IMR-90 (cell line): Measurements from ENCODE around the gene ANO10. TPM values are rescaled to one million over a fixed set of nuclear protein-coding genes. Genes with fewer than 3 reads are reported as not detected.

Experiments used
- ATAC-seq: fragments of 200-7000 bp; cut with Tn5 transposase; 2 replicates; pipeline ENCODE4 v1.9.1; 2020; ENCODE audit warnings: low read depth, mild to moderate bottlenecking, moderate library complexity
- BruUV-seq: library from RNA; stranded (reverse); fragments of 400-500 nt; replicated peaks from 2 replicates; lab custom pipeline; 2021; lab: Mats Ljungman, UMichigan
- CTCF ChIA-PET: fragments of 300-600 bp; formaldehyde crosslinking; extraction: SDS; loops from one replicate; lab custom pipeline; 2021; ENCODE audit warnings: antibody characterized with exemption; lab: Yijun Ruan, JAX
- POLR2A ChIA-PET: fragments of 300-600 bp; sonication (Branson Sonifier 250); formaldehyde crosslinking; loops from one replicate; lab custom pipeline; 2022; ENCODE audit warnings: antibody characterized with exemption; ENCODE audit not compliant: unreplicated experiment; lab: Charles Lee
- DNase-seq: peaks from one replicate; pipeline ENCODE4 v3.0.0; 2013
- H2AFZ ChIP-seq: replicated peaks from 2 replicates; pipeline ENCODE3; 2013; ENCODE audit warnings: low read length, mild to moderate bottlenecking; ENCODE audit not compliant: poor library complexity
- H2AK5ac ChIP-seq: 2 replicates; pipeline ENCODE4 v1.6.1; 2013; ENCODE audit warnings: low read depth, low read length, inconsistent platforms
- H2AK9ac ChIP-seq: replicated peaks from 2 replicates; pipeline ENCODE3; 2013; ENCODE audit warnings: mild to moderate bottlenecking, low read depth, low read length, moderate library complexity; ENCODE audit not compliant: poor library complexity
- H2BK120ac ChIP-seq: 2 replicates; pipeline ENCODE4 v1.6.1; 2013; ENCODE audit warnings: low read depth, low read length, inconsistent platforms
- H2BK15ac ChIP-seq: 3 replicates; pipeline ENCODE4 v1.6.1; 2013; ENCODE audit warnings: low read depth, low read length, inconsistent platforms
- H2BK20ac ChIP-seq: 2 replicates; pipeline ENCODE4 v1.6.1; 2013; ENCODE audit warnings: low read depth, mild to moderate bottlenecking, inconsistent platforms, low read length, moderate library complexity
- H2BK5ac ChIP-seq: 2 replicates; pipeline ENCODE4 v1.6.1; 2013; ENCODE audit warnings: mild to moderate bottlenecking, low read depth, low read length, inconsistent platforms; ENCODE audit not compliant: poor library complexity, severe bottlenecking
- H3K14ac ChIP-seq: replicated peaks from 2 replicates; pipeline ENCODE4 v1.6.1; 2013; ENCODE audit warnings: low read depth, low read length, inconsistent platforms
- H3K18ac ChIP-seq: 2 replicates; pipeline ENCODE4 v1.6.1; 2013; ENCODE audit warnings: low read depth, low read length, control low read depth
- H3K23ac ChIP-seq: 2 replicates; pipeline ENCODE4 v1.6.1; 2013; ENCODE audit warnings: low read depth, low read length, inconsistent platforms
- H3K27ac ChIP-seq: 2 replicates; pipeline ENCODE4 v1.5.1; 2013; ENCODE audit warnings: mild to moderate bottlenecking, control low read depth, low read length; ENCODE audit not compliant: insufficient read depth
- H3K27me3 ChIP-seq: 2 replicates; pipeline ENCODE4 v1.6.1; 2013; ENCODE audit warnings: low read length; ENCODE audit not compliant: control insufficient read depth, insufficient read depth
- H3K36me3 ChIP-seq: 2 replicates; pipeline ENCODE4 v1.6.1; 2013; ENCODE audit warnings: low read length, mixed read lengths; ENCODE audit not compliant: control insufficient read depth, insufficient read depth
- H3K4ac ChIP-seq: 2 replicates; pipeline ENCODE4 v1.6.1; 2013; ENCODE audit warnings: low read depth, low read length, inconsistent platforms
- H3K4me1 ChIP-seq: 2 replicates; pipeline ENCODE4 v1.6.1; 2013; ENCODE audit warnings: low read length, mixed read lengths; ENCODE audit not compliant: control insufficient read depth, insufficient read depth
- H3K4me2 ChIP-seq: 2 replicates; pipeline ENCODE4 v1.6.1; 2013; ENCODE audit warnings: low read depth, mild to moderate bottlenecking, control low read depth, low read length, moderate library complexity
- H3K4me3 ChIP-seq: 2 replicates; pipeline ENCODE4 v1.5.1; 2013; ENCODE audit warnings: low read depth, mild to moderate bottlenecking, control low read depth, low read length, moderate library complexity; ENCODE audit not compliant: insufficient read depth
- H3K56ac ChIP-seq: 2 replicates; pipeline ENCODE4 v1.6.1; 2013; ENCODE audit warnings: low read length, inconsistent platforms; ENCODE audit not compliant: insufficient read depth; ENCODE audit errors: extremely low read depth
- H3K79me1 ChIP-seq, 2 experiments: 2 replicates each; pipeline ENCODE4 v1.6.1; 2013; ENCODE audit warnings: low read length in 2 of 2, inconsistent platforms in 1 of 2, low read depth in 1 of 2
- H3K9ac ChIP-seq: 2 replicates; pipeline ENCODE4 v1.6.1; 2013; ENCODE audit warnings: low read depth, low read length, control low read depth
- H3K9me1 ChIP-seq: 2 replicates; pipeline ENCODE4 v1.6.1; 2013; ENCODE audit warnings: low read length, inconsistent platforms; ENCODE audit not compliant: insufficient read depth
- H3K9me3 ChIP-seq: 2 replicates; pipeline ENCODE4 v1.6.1; 2013; ENCODE audit warnings: low read length; ENCODE audit not compliant: control insufficient read depth, insufficient read depth
- H4K20me1 ChIP-seq: 2 replicates; pipeline ENCODE4 v1.6.1; 2013; ENCODE audit warnings: low read length, inconsistent platforms; ENCODE audit not compliant: insufficient read depth
- H4K5ac ChIP-seq: 2 replicates; pipeline ENCODE4 v1.6.1; 2013; ENCODE audit warnings: mild to moderate bottlenecking, low read depth, low read length, control low read depth
- H4K8ac ChIP-seq, 2 experiments: 2 replicates each; pipeline ENCODE4 v1.6.1; 2013; ENCODE audit warnings: low read depth in 2 of 2, low read length in 2 of 2, control low read depth in 1 of 2, inconsistent platforms in 1 of 2
- H4K91ac ChIP-seq: 2 replicates; pipeline ENCODE4 v1.6.1; 2013; ENCODE audit warnings: low read depth, low read length, inconsistent platforms; ENCODE audit not compliant: insufficient read depth
- BHLHE40 ChIP-seq: fragments of 150-350 bp; IDR thresholded peaks from 2 replicates; pipeline ENCODE4 v1.6.1; 2016; ENCODE audit warnings: mild to moderate bottlenecking, low read depth, low read length
- CEBPB ChIP-seq: IDR thresholded peaks from 2 replicates; pipeline ENCODE4 v1.6.1; 2012; ENCODE audit warnings: low read depth, low read length, improper control_type of control experiment
- CHD1 ChIP-seq: IDR thresholded peaks from 2 replicates; pipeline ENCODE4 v1.6.1; 2012; ENCODE audit warnings: low read depth, low read length, improper control_type of control experiment
- ELK1 ChIP-seq: fragments of 150-350 bp; IDR thresholded peaks from 2 replicates; pipeline ENCODE4 v1.6.1; 2016; ENCODE audit warnings: low read depth, mild to moderate bottlenecking, low read length, moderate library complexity, borderline replicate concordance
- FOS ChIP-seq: fragments of 150-350 bp; IDR thresholded peaks from 2 replicates; pipeline ENCODE4 v1.6.1; 2016; ENCODE audit warnings: low read depth, low read length
- MXI1 ChIP-seq: IDR thresholded peaks from 2 replicates; pipeline ENCODE4 v1.6.1; 2012; ENCODE audit warnings: low read depth, mild to moderate bottlenecking, low read length, moderate library complexity, borderline replicate concordance
- NFE2L2 ChIP-seq: fragments of 150-350 bp; IDR thresholded peaks from 2 replicates; pipeline ENCODE4 v1.6.1; 2016; ENCODE audit warnings: low read depth, mild to moderate bottlenecking, low read length
- POLR2A ChIP-seq: IDR thresholded peaks from 2 replicates; pipeline ENCODE4 v1.6.1; 2012; ENCODE audit warnings: mild to moderate bottlenecking, low read depth, low read length
- RAD21 ChIP-seq: IDR thresholded peaks from 2 replicates; pipeline ENCODE4 v1.6.1; 2012; ENCODE audit warnings: low read length, improper control_type of control experiment
- RCOR1 ChIP-seq: IDR thresholded peaks from 2 replicates; pipeline ENCODE4 v1.6.1; 2012; ENCODE audit warnings: mild to moderate bottlenecking, low read length, improper control_type of control experiment; ENCODE audit not compliant: insufficient replicate concordance
- RFX5 ChIP-seq: IDR thresholded peaks from 2 replicates; pipeline ENCODE4 v1.8.0; 2012; ENCODE audit warnings: low read depth, mild to moderate bottlenecking, low read length, moderate library complexity
- USF2 ChIP-seq: fragments of 150-350 bp; IDR thresholded peaks from 2 replicates; pipeline ENCODE4 v1.6.1; 2017; ENCODE audit warnings: mild to moderate bottlenecking, antibody characterized with exemption, low read length, low read depth
- WGBS, 2 experiments: methylation state at CpG; one replicate each; pipeline versions ENCODE4 v1.1.5 to v1.1.7; 2013; ENCODE audit warnings: missing lambda C conversion rate in 2 of 2; ENCODE audit not compliant: insufficient read length in 1 of 2; ENCODE audit errors: extremely low coverage in 2 of 2; 5-methylcytosine and 5-hydroxymethylcytosine counted together
- dilution Hi-C: fragments of 300-500 bp; cut with HindIII; formaldehyde crosslinking; loops from one replicate; pipeline ENCODE4 v1.14.3; 2018; ENCODE audit warnings: low sequenced_read_pairs; ENCODE audit not compliant: unreplicated experiment
- in situ Hi-C: fragments of 300-500 bp; cut with MboI; formaldehyde crosslinking; loops from 3 replicates; pipeline ENCODE4 v1.14.3; 2019; ENCODE audit warnings: low sequenced_read_pairs, inconsistent platforms, mixed read lengths
- intact Hi-C: fragments of 100-400 bp; cut with micrococcal nuclease; formaldehyde crosslinking; loops from 2 replicates; pipeline ENCODE4 v1.10.0; 2022
- polyA plus RNA-seq, 3 experiments: library from polyadenylated mRNA; depleted of rRNA; stranded (reverse); fragments of >200 nt; gene quantifications; 2 replicates each; pipeline ENCODE4 v1.2.3, GENCODE V29; 2012; ENCODE audit warnings: low replicate concordance in 1 of 3
- total RNA-seq: library from RNA; depleted of rRNA; stranded (reverse); fragments of >200 nt; gene quantifications from 2 replicates; pipeline ENCODE4 v1.2.3, GENCODE V29; 2012

Gene ANO10
- total and polyA plus RNA-seq, 2 of the 4 experiments (the other 2 are of a cell fraction), result 28.5 to 41.6 TPM

- WGBS, 2 experiments, result no CpG with 5 or more reads among the region's 1 CpG
- peaks cover 11% of the 10 kb centered on the region for H3K4me1 ChIP-seq
- H3K4me2 ChIP-seq, result no peak overlapping the region
- TF ChIP-seq POLR2A, result no peak
- TF ChIP-seq BHLHE40, result no peak
- no peak for TF ChIP-seq MXI1
- no peak for TF ChIP-seq RFX5
- TF ChIP-seq CEBPB, result no peak
- no peak for TF ChIP-seq NFE2L2
- TF ChIP-seq USF2, result no peak
- TF ChIP-seq RCOR1, result no peak
- no peak for TF ChIP-seq ELK1
- no peak for TF ChIP-seq FOS
- TF ChIP-seq CHD1, result no peak
- TF ChIP-seq RAD21, result no peak
- no peak overlapping the region for H3K27ac ChIP-seq
- dilution Hi-C loops, result no loop called here
- H2AFZ ChIP-seq, result no peak overlapping the region
- peaks cover 5% of the 10 kb centered on the region; the same call in 1 of the 2 replicates for H3K9me3 ChIP-seq
- no peak overlapping the region for H2BK5ac ChIP-seq
- H2BK15ac ChIP-seq, result no peak overlapping the region
- no peak overlapping the region for H2AK5ac ChIP-seq
- no peak overlapping the region for H2BK20ac ChIP-seq
- intact Hi-C loops, result no loop called here
- ChIA-PET CTCF (no interaction called here), POLR2A (no interaction called here)
- H3K9ac ChIP-seq, result no peak overlapping the region
- no peak overlapping the region for H3K23ac ChIP-seq
- BruUV-seq, result no TSS peak
- H2BK120ac ChIP-seq, result no peak overlapping the region
- H3K27me3 ChIP-seq, result no peaks in the 10 kb centered on the region
- H3K14ac ChIP-seq, result no peak overlapping the region
- H4K8ac ChIP-seq, result no peak overlapping the region
- H3K4me3 ChIP-seq, result no peak overlapping the region
- in situ Hi-C loops, result no loop called here
- no peak for DNase-seq
- no peak overlapping the region for H3K18ac ChIP-seq
- peaks cover 17% of the 10 kb centered on the region for H3K9me1 ChIP-seq
- no peak overlapping the region for H3K56ac ChIP-seq
- no peaks in the 10 kb centered on the region for H4K20me1 ChIP-seq
- peaks cover 7% of the 10 kb centered on the region for H3K36me3 ChIP-seq
- H4K91ac ChIP-seq, result no peak overlapping the region
- no peak overlapping the region for H2AK9ac ChIP-seq
- H4K5ac ChIP-seq, result no peak overlapping the region
- no peak overlapping the region for H3K4ac ChIP-seq
- H3K79me1 ChIP-seq, result peaks cover 8 to 28% of the 10 kb centered on the region in 2 experiments; a peak in 3 of 4 replicates
- ATAC-seq, result no peak
These were observed 99.9 kb downstream of the ANO10 start for GRCh38 chr3:43521941-43522340.
